Colonic mucosa (tissue), 4 donors: ENCODE results near the gene STAB2. TPM values are rescaled to one million over a fixed set of nuclear protein-coding genes. Genes with fewer than 3 reads are reported as not detected.

ENCODE experiments used
- DNase-seq: peaks from one replicate; pipeline ENCODE4 v3.0.0-alpha.2; 2020
- H3K27ac ChIP-seq: fragments of 200-600 bp; one replicate; pipeline ENCODE4 v1.8.0; 2021
- H3K27me3 ChIP-seq: fragments of 200-600 bp; one replicate; pipeline ENCODE4 v1.8.0; 2021
- H3K36me3 ChIP-seq: fragments of 200-600 bp; one replicate; pipeline ENCODE4 v1.8.0; 2021
- H3K4me1 ChIP-seq: fragments of 200-600 bp; one replicate; pipeline ENCODE4 v1.8.0; 2021; ENCODE audit warnings: mild to moderate bottlenecking
- H3K4me3 ChIP-seq: fragments of 200-600 bp; one replicate; pipeline ENCODE4 v1.8.0; 2021
- H3K9ac ChIP-seq, 2 donors: one replicate each; pipeline ENCODE4 v1.7.0; 2013; ENCODE audit warnings: control low read depth in 2 of 2, low read depth in 2 of 2, low read length in 2 of 2
- H3K9me3 ChIP-seq: fragments of 200-600 bp; one replicate; pipeline ENCODE4 v1.8.0; 2021
- CTCF ChIP-seq: fragments of 200-600 bp; IDR thresholded peaks from one replicate; pipeline ENCODE4 v1.8.0; 2022; ENCODE audit warnings: antibody characterized with exemption, mild to moderate bottlenecking
- intact Hi-C: fragments of 100-400 bp; cut with DNase I; formaldehyde crosslinking; loops from one replicate; pipeline ENCODE4 v1.14.1; 2022
- total RNA-seq, 2 donors: library from RNA; stranded (reverse); fragmentation: NEBNext Ultra II Directional in 1 of 2; extraction: Animal tissue kit (Norgen Biotek cat#: 25700) in 1 of 2; gene quantifications; one replicate each; pipeline ENCODE4 v1.2.1, GENCODE V29; 2021
- donor health status: healthy.
- donor health status: DM: no; HTN: no; CAD: no.
- donor health status: DM: no; HTN: no; CAD: no.

Gene STAB2
- total RNA-seq, 2 donors from 2014 or later = 0.56 to 1.0 TPM

DNA sequence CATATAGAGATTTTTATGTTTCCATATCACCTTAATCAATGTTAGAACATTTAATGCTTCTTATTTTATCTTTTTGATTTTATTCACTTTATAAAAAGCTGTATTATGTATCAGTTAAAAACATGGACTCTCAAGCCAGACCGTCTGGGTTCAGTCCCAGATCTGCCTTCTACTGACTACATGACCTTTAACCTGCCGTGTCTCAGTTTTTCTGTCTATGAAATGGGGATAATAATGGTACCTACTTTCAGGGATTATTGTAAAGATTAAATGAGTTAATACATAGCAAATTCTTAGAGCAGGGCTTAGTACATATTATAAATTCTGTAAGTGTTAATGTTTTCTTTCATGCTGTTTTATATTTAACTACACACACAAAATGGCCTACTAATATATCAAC, 50.4 kb downstream of the STAB2 start:
- no peak for DNase-seq
- intact Hi-C loops = no loop called here
- H3K27ac ChIP-seq = no peak overlapping the region
- no peak overlapping the region for H3K9ac ChIP-seq
- no peaks in the 10 kb centered on the region for H3K4me1 ChIP-seq
- no peaks in the 10 kb centered on the region for H3K36me3 ChIP-seq
- H3K27me3 ChIP-seq = no peaks in the 10 kb centered on the region
- no peaks in the 10 kb centered on the region for H3K9me3 ChIP-seq
- no peak overlapping the region for H3K4me3 ChIP-seq
- TF ChIP-seq CTCF = no peak

DNA sequence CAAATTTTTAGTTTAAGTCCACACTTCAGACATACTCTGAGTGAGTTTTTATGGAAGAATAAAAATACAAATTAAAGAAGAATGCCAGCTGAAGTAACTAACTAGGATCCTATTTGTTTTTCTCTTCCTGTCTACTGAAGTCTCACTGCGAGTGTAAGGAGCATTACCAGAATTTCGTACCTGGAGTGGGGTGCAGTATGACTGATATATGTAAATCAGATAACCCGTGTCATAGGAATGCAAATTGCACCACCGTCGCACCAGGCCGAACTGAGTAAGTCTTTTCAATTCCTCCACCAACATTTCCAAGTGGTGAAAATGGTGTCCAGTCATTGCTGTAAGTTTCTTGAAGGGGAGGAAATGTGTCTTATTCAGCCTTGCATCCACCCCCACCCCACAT, 52.9 kb downstream of the STAB2 start:
- H3K4me3 ChIP-seq = no peak overlapping the region
- intact Hi-C loops = no loop called here
- H3K9me3 ChIP-seq = no peaks in the 10 kb centered on the region
- no peak for TF ChIP-seq CTCF
- no peak overlapping the region for H3K9ac ChIP-seq
- DNase-seq = no peak
- no peak overlapping the region for H3K27ac ChIP-seq
- H3K27me3 ChIP-seq = no peaks in the 10 kb centered on the region
- no peaks in the 10 kb centered on the region for H3K36me3 ChIP-seq
- H3K4me1 ChIP-seq = no peaks in the 10 kb centered on the region

GRCh38 chr12:103640410-103640809, 53.3 kb downstream of the STAB2 start:
- TF ChIP-seq CTCF = no peak
- Histone ChIP-seq H3K27me3 (no peaks in the 10 kb centered on the region), H3K36me3 (no peaks in the 10 kb centered on the region), H3K4me1 (no peaks in the 10 kb centered on the region), H3K4me3 (no peak overlapping the region), H3K9me3 (no peaks in the 10 kb centered on the region), H3K9ac (no peak overlapping the region), H3K27ac (no peak overlapping the region)
- intact Hi-C loops = no loop called here
- DNase-seq = no peak

- Histone ChIP-seq H3K27ac (no peak overlapping the region), H3K9ac (no peak overlapping the region), H3K36me3 (no peaks in the 10 kb centered on the region), H3K27me3 (no peaks in the 10 kb centered on the region), H3K4me1 (no peaks in the 10 kb centered on the region), H3K4me3 (no peak overlapping the region), H3K9me3 (no peaks in the 10 kb centered on the region)
- no peak for DNase-seq
- no peak for TF ChIP-seq CTCF
- intact Hi-C loops = no loop called here
Measured at GRCh38 chr12:103640831-103641230, 53.8 kb downstream of the STAB2 start.

GRCh38 chr12:103642240-103642864, 55.3 kb downstream of the STAB2 start:
- DNase-seq = no peak
- Histone ChIP-seq H3K36me3 (no peaks in the 10 kb centered on the region), H3K9ac (no peak overlapping the region), H3K9me3 (no peaks in the 10 kb centered on the region), H3K27ac (no peak overlapping the region), H3K4me3 (no peak overlapping the region), H3K27me3 (no peaks in the 10 kb centered on the region), H3K4me1 (no peaks in the 10 kb centered on the region)
- intact Hi-C loops = no loop called here
- no peak for TF ChIP-seq CTCF
